Thyroid gland (tissue), 4 donors: ENCODE measurements around the gene SETBP1. TPM values are rescaled to one million over a fixed set of nuclear protein-coding genes. Genes with fewer than 3 reads are reported as not detected.

ENCODE experiments used
- DNase-seq, 2 donors: peaks; one replicate each; pipeline ENCODE4 v3.0.0-alpha.2; 2019
- H3K27ac ChIP-seq, 3 donors: fragments of 200-600 bp; sonication (generic); 1 replicate in 2 of 3; 2 replicates in 1 of 3; pipeline ENCODE4 v1.5.1; 2016 to 2019; ENCODE audit warnings: mild to moderate bottlenecking in 1 of 3, moderate library complexity in 1 of 3
- H3K27me3 ChIP-seq: fragments of 200-600 bp; sonication (generic); one replicate; pipeline ENCODE4 v1.5.1; 2019
- H3K36me3 ChIP-seq, 2 donors: fragments of 200-600 bp; sonication (generic); one replicate each; pipeline ENCODE4 v1.5.1; 2016 to 2019
- H3K4me1 ChIP-seq, 2 donors: fragments of 200-600 bp; sonication (generic); one replicate each; pipeline ENCODE4 v1.5.1; 2017 to 2019
- H3K4me3 ChIP-seq, 3 donors: fragments of 200-600 bp; sonication (generic); replicated peaks in 1 of 3; 1 replicate in 2 of 3; 2 replicates in 1 of 3; pipeline ENCODE4 v1.5.1; 2016; ENCODE audit warnings: mild to moderate bottlenecking in 1 of 3
- H3K9me3 ChIP-seq: fragments of 200-600 bp; sonication (generic); one replicate; pipeline ENCODE4 v1.5.1; 2017
- CTCF ChIP-seq, 6 experiments: fragments of 200-600 bp in 3 of 6; fragments of 450-650 bp in 3 of 6; sonication (generic) in 3 of 6; IDR thresholded peaks; one replicate each; pipeline ENCODE4 v1.5.1; 2016 to 2019; ENCODE audit warnings: antibody characterized with exemption in 6 of 6, mild to moderate bottlenecking in 2 of 6, inconsistent platforms in 1 of 6, moderate library complexity in 1 of 6
- POLR2A ChIP-seq, 2 donors: fragments of 450-650 bp; IDR thresholded peaks; one replicate each; pipeline ENCODE4 v1.6.1; 2017; ENCODE audit warnings: antibody characterized with exemption in 2 of 2, mild to moderate bottlenecking in 2 of 2, moderate library complexity in 1 of 2
- WGBS, 2 donors: methylation state at CpG; one replicate each; pipeline ENCODE4 v1.1.5; 2017; 5-methylcytosine and 5-hydroxymethylcytosine counted together
- intact Hi-C: fragments of 100-400 bp; cut with DNase I; formaldehyde crosslinking; loops from one replicate; pipeline ENCODE4 v1.15.1; 2023
- total RNA-seq, 4 donors: library from RNA; depleted of rRNA; stranded (reverse); fragments of >200 nt; gene quantifications; one replicate each; pipeline ENCODE4 v1.2.3, GENCODE V29; 2016

SETBP1 gene
- total RNA-seq, 4 donors from 2014 or later: 32.1 to 72.0 (median 42.0) TPM

DNA sequence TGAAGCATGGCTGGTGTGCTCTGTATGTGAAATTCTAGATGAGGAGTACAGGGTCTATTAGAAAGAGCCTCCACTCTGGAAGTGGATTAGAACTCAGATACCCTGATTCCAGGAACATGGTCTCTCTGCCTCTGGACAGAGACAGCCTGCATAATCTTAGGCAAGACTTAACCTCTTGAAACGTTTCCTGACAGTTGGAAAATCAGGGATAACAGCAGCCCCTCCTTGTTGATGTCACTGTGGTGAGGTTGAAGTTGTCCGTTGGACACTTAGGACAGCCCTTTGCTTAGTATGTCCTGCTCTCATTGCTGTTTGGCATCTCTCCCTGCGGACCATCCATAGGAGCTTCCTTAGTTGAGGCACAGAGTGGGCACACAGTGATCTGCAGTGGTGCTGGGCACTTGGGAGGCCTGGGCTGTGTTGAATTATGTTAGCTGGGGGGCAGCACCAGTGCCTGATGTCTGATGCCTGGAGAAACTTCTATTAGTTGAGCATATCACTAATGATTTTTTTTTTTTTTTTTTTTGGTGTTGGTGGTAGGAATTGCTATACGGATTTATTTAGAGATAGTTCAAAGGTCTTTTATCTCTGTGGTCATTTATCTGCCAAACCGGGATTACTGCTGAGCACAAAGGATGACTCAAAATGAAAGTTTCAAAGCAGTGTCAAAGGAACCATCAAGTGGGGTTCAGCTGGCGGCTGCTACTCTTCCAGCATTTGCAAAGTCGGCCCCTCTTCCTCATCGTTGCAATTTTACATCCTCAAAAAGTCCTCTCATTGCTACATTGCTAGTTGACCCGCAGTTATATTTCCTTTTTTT, 28.8 kb downstream of the SETBP1 start:
- H3K36me3 ChIP-seq: no peaks in the 10 kb centered on the region
- 73 to 78% methylated on average over 8 to 9 of the region's 9 CpGs for WGBS, 2 donors
- H3K4me1 ChIP-seq: peaks cover 8 to 37% of the 10 kb centered on the region in 2 donors

DNA sequence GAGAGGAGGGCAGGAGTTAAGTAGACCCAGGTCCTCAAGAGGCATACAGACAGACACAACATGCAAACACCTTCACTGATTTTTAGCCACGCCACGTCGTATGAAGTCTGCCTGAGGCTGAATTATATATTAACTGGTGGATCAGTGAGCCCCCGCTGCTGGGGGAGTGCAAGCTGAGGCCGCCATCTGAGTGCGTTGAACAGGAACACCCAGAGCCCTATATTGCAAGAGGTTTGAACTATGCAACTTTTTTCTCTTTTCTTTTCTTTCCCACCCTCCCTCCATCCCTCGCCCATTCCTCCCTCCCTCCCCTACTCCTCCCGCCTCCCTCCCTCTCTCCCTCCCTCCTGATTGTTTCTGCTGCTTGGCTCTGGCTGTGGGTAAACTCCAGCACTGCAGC, 30.2 kb downstream of the SETBP1 start:
- DNase-seq: no peak
- no peak overlapping the region for H3K27ac ChIP-seq
- intact Hi-C loops: no loop called here
- no peaks in the 10 kb centered on the region for H3K9me3 ChIP-seq
- no peak overlapping the region for H3K4me3 ChIP-seq
- no peaks in the 10 kb centered on the region for H3K36me3 ChIP-seq
- TF ChIP-seq CTCF (IDR thresholded peaks at IDR 0.05) (no peak), POLR2A (IDR thresholded peaks at IDR 0.05) (no peak)
- H3K27me3 ChIP-seq: no peaks in the 10 kb centered on the region
- H3K4me1 ChIP-seq: peaks cover 8 to 29% of the 10 kb centered on the region in 2 donors
- 92 to 95% methylated on average over 8 of the region's 8 CpGs for WGBS, 2 donors

More for the DNA sequence above, 28.8 kb downstream of the SETBP1 start:
- no peak overlapping the region for H3K4me3 ChIP-seq
- no peak for TF ChIP-seq POLR2A (IDR thresholded peaks at IDR 0.05)
- no peak for TF ChIP-seq CTCF (IDR thresholded peaks at IDR 0.05)
- peak overlapping the region; percentile 36 to 68 (median 47) for H3K27ac ChIP-seq
- intact Hi-C loops: no loop called here
- H3K27me3 ChIP-seq: no peaks in the 10 kb centered on the region
- DNase-seq: no peak
- H3K9me3 ChIP-seq: no peaks in the 10 kb centered on the region

DNA sequence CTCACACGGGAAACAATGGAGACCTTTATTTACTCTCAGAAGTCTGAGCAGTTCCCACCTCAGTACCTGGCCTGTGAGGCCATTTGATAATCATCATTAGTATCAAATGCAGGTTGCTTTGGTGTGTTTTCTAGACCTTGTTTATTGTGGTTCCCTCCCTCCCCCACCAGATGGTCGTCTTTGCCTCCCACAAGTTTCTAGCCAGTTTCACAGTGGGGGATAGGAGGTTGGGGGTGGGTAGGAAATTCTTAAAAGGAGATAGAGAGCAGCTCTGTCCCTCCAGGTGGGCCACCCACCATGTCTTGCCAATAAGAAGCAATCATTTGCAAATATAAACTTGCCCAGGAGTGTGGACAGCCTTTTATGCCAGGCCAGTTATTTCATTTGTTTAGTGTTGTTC, 31.3 kb downstream of the SETBP1 start:
- peaks cover 8 to 32% of the 10 kb centered on the region in 2 donors for H3K4me1 ChIP-seq
- H3K27ac ChIP-seq: no peak overlapping the region
- no peaks in the 10 kb centered on the region for H3K36me3 ChIP-seq
- 82 to 89% methylated on average over 2 of the region's 2 CpGs for WGBS, 2 donors
- TF ChIP-seq CTCF (IDR thresholded peaks at IDR 0.05) (no peak), POLR2A (IDR thresholded peaks at IDR 0.05) (no peak)
- H3K27me3 ChIP-seq: no peaks in the 10 kb centered on the region
- intact Hi-C loops: no loop called here
- no peak overlapping the region for H3K4me3 ChIP-seq
- DNase-seq: no peak
- no peaks in the 10 kb centered on the region for H3K9me3 ChIP-seq

DNA sequence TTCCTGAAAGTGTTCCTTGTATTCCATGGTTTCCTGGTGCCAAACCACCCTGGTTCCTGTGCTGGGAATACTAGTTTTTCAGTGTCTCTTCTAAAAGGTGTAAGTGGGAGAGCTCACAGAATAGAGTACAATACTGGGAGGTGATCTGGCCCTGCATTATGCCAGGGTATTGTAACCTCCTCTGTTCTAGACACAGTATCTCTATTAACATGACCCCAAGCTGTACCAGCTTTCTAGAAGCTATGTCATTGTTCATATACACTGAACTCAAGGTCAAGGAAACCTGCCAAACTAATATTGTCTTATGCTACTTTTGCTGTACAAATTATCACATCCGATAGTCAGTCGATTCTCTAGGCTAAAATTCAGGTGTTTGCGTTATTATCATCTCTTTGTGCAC, 32.7 kb downstream of the SETBP1 start:
- intact Hi-C loops: no loop called here
- no peak overlapping the region for H3K4me3 ChIP-seq
- H3K27me3 ChIP-seq: no peaks in the 10 kb centered on the region
- TF ChIP-seq POLR2A (IDR thresholded peaks at IDR 0.05) (no peak), CTCF (IDR thresholded peaks at IDR 0.05) (no peak)
- no peak overlapping the region for H3K27ac ChIP-seq
- DNase-seq: no peak
- H3K9me3 ChIP-seq: no peaks in the 10 kb centered on the region
- no peaks in the 10 kb centered on the region for H3K36me3 ChIP-seq
- H3K4me1 ChIP-seq: peaks cover 3 to 23% of the 10 kb centered on the region in 2 donors
- WGBS, 2 donors: 99% methylated on average over 3 of the region's 3 CpGs

- no peak for DNase-seq
- WGBS, 2 donors: 94 to 96% methylated on average over 9 of the region's 9 CpGs
- intact Hi-C loops: no loop called here
Observed at GRCh38 chr18:44714376-44714775, 33.7 kb downstream of the SETBP1 start.

More at GRCh38 chr18:44714376-44714775, 33.7 kb downstream of the SETBP1 start:
- Histone ChIP-seq H3K9me3 (no peaks in the 10 kb centered on the region), H3K27ac (no peak overlapping the region), H3K4me1 (peaks cover 3 to 18% of the 10 kb centered on the region in 2 donors), H3K36me3 (no peaks in the 10 kb centered on the region), H3K4me3 (no peak overlapping the region), H3K27me3 (no peaks in the 10 kb centered on the region)
- TF ChIP-seq CTCF (IDR thresholded peaks at IDR 0.05): no peak
- no peak for TF ChIP-seq POLR2A (IDR thresholded peaks at IDR 0.05)
